ENCODE data around the gene XYLT2. TPM values are rescaled to one million over a fixed set of nuclear protein-coding genes. Genes with fewer than 3 reads are reported as not detected.

The XYLT2 gene
- total RNA-seq, 1 experiment from 2014 or later: 26.4 TPM

DNA sequence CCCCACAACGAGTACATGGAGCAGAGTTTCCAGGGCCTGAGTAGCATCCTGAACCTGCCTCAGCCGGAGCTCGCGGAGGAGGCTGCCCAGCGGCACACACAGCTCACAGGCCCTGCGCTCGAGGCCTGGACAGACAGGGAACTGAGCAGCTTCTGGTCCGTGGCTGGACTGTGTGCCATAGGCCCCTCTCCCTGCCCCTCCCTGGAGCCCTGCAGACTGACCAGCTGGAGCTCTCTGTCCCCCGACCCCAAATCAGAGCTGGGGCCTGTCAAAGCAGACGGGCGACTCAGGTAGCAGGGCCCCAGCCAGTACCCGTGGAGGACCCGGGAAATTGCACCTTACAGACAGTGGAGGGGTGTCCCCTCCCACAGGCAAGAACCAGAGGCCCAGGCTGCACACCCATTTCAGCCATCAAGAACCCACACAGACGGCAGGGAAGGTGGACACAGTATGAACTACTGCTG lies 14.1 kb downstream of the XYLT2 start:
- H3T11ph ChIP-seq (ENCODE audit: low read length): no peak overlapping the region
- H2BK120ac ChIP-seq (ENCODE audit: low read depth, low read length, poor library complexity, severe bottlenecking): no peak overlapping the region
- no peak overlapping the region for H2BK12ac ChIP-seq (ENCODE audit: insufficient read length, low read depth, low read length)
- Mint-ChIP-seq H3K27me3 (ENCODE audit: low read depth) (no peaks in the 10 kb centered on the region), H3K9me3 (no peaks in the 10 kb centered on the region), H3K4me3 (no peak overlapping the region), H3K27ac (no peak overlapping the region), H3K4me1 (peaks cover 30 to 32% of the 10 kb centered on the region in 2 experiments), H3K36me3 (ENCODE audit: insufficient read depth in 1 of 3, low read depth in 3 of 3) (peaks cover 11 to 42% (median 35%) of the 10 kb centered on the region in 3 experiments; a peak in 5 of 7 replicates)
- no peaks in the 10 kb centered on the region for H3K9me3 ChIP-seq (ENCODE audit: control insufficient read depth, low read depth, low read length)
- H3K56ac ChIP-seq (ENCODE audit: insufficient read length, low read depth, low read length): no peak overlapping the region
- no peak for DNase-seq
- no peak overlapping the region for H2BK20ac ChIP-seq (ENCODE audit: low read depth, low read length, poor library complexity, severe bottlenecking)
- no peak overlapping the region for H4K5ac ChIP-seq (ENCODE audit: insufficient read length, low read depth, low read length)
- H3K4ac ChIP-seq (ENCODE audit: low read depth, low read length): no peak overlapping the region
- WGBS (ENCODE audit: extremely low coverage, insufficient read length, low lambda C conversion rate): no CpG with 5 or more reads among the region's 14 CpGs
- H3K14ac ChIP-seq (ENCODE audit: insufficient read depth, low read length): no peak overlapping the region
- no peak overlapping the region for H2AK5ac ChIP-seq (ENCODE audit: insufficient read length, low read length)
- H2AFZ ChIP-seq (ENCODE audit: low read length): no peak overlapping the region
- TF ChIP-seq, protein P1, sequence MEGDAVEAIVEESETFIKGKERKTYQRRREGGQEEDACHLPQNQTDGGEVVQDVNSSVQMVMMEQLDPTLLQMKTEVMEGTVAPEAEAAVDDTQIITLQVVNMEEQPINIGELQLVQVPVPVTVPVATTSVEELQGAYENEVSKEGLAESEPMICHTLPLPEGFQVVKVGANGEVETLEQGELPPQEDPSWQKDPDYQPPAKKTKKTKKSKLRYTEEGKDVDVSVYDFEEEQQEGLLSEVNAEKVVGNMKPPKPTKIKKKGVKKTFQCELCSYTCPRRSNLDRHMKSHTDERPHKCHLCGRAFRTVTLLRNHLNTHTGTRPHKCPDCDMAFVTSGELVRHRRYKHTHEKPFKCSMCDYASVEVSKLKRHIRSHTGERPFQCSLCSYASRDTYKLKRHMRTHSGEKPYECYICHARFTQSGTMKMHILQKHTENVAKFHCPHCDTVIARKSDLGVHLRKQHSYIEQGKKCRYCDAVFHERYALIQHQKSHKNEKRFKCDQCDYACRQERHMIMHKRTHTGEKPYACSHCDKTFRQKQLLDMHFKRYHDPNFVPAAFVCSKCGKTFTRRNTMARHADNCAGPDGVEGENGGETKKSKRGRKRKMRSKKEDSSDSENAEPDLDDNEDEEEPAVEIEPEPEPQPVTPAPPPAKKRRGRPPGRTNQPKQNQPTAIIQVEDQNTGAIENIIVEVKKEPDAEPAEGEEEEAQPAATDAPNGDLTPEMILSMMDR (conservative IDR thresholded peaks at IDR 0.05): no peak
- H3K79me2 ChIP-seq (ENCODE audit: insufficient read depth, low read length): no peaks in the 10 kb centered on the region
- H3K9ac ChIP-seq (ENCODE audit: extremely low read depth, insufficient read length, low read length): no peak overlapping the region
- H4K20me1 ChIP-seq (ENCODE audit: control insufficient read depth, insufficient read depth, insufficient read length): no peaks in the 10 kb centered on the region
- H2BK5ac ChIP-seq (ENCODE audit: insufficient read length, low read length): no peak overlapping the region
- H3K27me3 ChIP-seq (ENCODE audit: insufficient read depth, low read length): no peaks in the 10 kb centered on the region
- no peak overlapping the region for H3K27ac ChIP-seq (ENCODE audit: insufficient read length, low read depth, low read length)
- H2BK15ac ChIP-seq (ENCODE audit: low read depth, low read length): no peak overlapping the region
- no peak overlapping the region for H4K91ac ChIP-seq (ENCODE audit: insufficient read length, low read depth, low read length)
- H3K18ac ChIP-seq (ENCODE audit: insufficient read length, low read depth, low read length): no peak overlapping the region
- no peaks in the 10 kb centered on the region for H3K23me2 ChIP-seq (ENCODE audit: insufficient read length, low read depth, low read length, poor library complexity, severe bottlenecking)
- peaks cover 2% of the 10 kb centered on the region; the same call in 1 of the 2 replicates for H3K4me1 ChIP-seq (ENCODE audit: insufficient read depth, low read length)
- no peak overlapping the region for H3K23ac ChIP-seq (ENCODE audit: insufficient read length, low read depth, low read length)
- no peak overlapping the region for H4K8ac ChIP-seq (replicated peaks; ENCODE audit: insufficient read length, low read depth, low read length)
- no peaks in the 10 kb centered on the region for H3K79me1 ChIP-seq (ENCODE audit: insufficient read depth, low read depth, low read length, poor library complexity, severe bottlenecking)
- no peak overlapping the region for H3K4me2 ChIP-seq (ENCODE audit: insufficient read depth, insufficient read length, low read length)
